T-helper 22 cell (primary cell): ENCODE results near the gene MTA1.

Source experiments
- DNase-seq: peaks from one replicate; pipeline ENCODE4 v3.0.0-alpha.2; 2020; ENCODE audit warnings: low read depth

MTA1 gene

DNA sequence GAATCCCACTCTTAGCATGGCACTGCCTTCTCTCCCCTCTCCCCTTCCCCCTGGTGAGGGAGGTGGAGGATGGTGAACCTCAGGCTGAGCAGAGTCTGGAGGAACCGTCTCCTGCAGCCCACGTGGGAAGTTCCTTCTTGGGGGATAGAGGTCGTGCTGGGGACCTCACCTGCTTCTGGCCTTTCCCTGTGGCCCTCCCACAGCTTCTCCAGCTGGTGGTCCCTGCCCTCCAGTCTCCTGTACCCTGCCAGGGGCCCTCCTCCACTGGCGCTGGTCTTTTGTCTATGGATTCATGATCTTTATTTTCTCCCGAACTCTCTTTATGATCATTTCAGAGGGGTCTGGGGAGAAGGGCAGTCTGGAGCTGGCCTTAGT is 9.0 kb upstream of the MTA1 start:
- DNase-seq, result no peak

DNA sequence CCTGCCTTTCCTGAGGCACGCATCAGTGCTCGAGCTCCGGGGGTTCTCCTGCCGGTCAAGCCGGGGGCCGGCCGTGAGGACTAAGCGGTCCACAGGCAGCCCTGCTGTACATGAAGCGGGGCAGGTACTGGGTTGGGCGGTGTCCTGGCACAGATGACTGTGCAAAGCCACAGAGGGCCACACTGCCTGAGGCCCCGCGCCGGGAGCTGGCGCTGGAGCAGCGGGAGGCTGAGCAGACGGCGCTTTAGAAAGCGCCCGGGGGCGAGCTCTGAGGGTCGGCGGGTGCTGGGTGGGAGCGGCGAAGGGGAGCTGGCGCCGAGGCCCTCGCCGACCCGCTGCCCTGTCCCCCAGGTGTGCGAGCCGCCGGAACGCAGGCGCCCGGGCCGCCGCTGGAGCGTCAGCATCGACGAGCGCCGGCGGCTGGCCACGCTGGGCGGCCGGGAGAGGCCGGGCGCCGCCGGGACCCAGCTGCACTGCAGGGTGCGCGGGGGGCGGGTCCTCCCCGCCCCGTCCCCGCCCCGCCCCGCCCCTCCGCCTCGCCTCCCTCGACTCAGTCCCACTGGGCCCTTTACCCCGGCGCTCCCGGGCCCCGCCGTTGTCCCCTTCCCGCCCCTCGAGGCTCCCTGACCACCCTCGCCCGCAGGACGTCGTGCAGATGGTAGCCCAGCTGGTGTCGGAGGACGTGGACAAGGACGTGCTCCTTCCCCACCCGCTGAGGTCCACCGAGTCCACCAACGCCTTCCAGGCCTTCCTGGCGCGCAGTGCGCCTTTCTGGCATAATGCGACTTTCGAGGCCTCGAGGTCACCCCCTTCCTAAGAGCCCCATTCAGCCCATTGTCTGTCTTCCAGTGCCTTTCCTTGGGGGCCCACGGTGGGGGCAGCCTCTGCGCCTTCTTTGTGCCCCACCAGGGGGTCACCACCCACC is 8.3 kb upstream of the MTA1 start:
- DNase-seq, result no peak

DNA sequence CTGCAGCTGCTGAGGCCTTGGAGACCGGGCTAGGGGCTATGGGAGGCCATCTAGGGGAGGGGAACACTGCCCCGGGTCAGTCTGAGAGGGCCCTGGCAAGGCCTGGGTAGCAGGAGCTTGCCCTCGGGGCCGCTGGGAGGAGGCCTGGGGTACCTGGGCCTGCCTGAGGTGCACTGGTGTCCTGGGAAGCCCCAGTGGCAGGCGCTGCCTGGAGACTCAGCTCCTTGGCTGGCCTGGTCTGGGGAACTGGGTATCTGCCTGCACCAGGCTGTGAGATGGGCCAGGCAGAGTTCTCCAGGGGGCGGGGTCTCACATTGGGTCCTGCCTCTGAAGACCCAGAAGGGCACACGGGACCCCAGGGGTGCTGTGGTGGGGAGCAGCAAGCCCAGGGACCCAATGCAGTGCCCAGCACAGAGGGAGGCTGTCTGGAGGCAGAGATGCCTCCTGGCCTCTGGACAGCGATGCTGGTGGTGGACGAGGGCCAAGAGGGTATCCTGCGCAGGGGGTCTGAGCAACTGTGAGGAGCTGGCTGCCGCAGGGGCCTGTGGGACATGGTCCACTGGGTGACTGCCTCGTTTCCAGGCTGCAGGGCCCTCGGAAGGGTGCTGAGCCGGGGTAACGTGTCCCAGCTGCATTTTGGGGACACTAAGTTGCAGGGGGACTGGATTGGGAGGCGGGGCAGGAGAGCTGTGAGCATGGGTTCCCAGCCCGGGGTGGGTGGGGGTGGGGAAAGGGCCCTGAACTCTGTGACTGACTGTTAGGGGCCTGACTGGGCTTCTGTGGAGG is 7.4 kb upstream of the MTA1 start:
- DNase-seq, result no peak

DNA sequence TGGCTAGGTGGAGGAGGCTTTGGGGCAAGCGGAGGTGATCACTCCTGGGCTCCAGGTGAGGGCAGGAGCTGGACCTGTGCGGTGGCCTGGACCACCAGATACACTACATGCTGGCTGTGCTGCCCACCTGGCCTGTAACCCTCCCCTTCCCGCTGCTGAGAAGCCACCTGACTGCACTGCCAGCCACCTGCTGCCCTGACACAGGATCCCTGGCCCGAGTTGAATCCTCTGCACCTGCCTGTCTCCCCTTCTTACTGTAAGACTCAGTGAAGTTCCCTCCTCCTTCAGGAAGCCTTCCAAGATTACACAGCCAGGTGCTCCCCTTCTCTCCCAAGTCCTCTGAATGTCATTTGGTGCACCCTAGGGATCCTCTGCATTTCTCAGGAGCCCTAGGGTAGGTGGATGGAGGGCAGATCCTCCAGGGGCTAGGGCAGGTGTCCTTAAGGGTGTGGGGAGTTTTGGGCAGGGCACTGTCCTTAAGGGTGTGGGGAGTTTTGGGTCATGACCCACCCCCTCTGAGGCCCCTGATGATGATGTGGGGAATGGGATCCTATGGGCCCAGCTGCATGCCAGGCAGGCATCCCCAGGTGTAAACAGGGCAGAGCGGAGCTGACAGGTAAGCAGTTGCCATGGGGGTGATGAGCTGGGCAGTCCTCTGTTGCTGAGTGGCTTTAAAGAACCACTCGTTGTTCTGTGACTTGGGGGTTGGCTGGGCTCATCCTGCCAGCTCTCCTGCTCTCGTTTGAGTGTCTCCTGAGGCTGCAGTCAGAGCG is 6.7 kb upstream of the MTA1 start:
- no peak for DNase-seq

DNA sequence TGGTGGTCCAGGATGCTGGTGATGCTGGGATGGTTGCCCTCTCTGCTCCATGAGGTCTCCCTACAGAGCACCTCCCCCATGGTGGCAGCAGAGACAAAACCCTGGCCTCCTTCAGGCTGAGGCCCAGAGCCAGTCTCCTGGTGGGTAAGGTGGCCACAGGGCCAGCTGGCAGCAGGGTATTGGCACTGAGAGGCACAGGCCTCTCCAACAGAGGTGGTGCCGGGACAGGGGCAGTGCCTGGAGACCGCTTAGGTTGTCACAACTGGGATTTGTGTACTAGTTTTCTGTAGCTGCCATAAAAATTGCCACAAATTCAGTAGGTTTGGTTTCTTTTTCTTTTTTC is 6.1 kb upstream of the MTA1 start:
- DNase-seq, result no peak

DNA sequence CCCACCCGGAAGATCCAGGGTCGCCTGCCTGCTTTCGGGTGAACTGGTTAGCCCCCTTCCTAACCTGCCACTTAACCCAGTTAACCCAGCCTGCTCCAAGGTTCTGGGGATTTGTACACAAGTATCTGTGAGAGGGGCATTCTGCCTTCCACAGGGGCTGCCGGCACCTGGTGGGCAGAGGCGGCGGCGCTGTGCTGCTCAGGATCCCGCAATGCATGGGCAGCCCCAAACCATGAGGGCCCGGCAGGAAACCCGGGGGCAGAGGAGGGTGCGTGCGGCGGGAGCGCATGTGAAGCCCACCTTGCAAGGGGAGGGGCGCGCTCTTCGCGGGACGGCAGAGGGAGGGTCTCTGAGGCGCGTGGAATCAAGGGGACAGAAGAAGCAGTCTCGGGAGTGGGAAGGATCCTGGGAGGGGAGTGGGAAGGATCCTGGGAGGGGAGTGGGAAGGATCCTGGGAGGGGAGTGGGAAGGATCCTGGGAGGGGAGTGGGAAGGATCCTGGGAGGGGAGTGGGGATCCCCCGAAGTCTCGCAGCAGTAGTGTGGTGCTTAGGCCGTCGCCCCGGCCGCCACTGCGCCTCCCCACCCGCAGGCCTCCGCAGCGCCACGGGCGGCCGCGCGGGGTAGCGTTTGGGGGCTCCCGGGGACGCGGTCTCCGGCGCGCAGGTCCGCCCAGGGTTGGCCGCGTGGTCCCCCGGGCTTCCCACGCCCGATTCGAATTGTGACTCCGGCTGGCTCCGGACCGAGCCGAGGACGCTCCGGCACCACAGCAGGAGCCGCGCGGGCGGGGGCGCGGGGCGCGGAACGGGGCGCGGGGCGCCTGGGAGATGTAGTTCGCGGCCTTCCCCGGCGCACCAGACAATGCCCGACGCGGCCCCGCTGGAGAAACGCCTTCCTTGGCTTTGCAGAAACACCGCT is 4.9 kb upstream of the MTA1 start:
- DNase-seq, result peak; percentile 39

DNA sequence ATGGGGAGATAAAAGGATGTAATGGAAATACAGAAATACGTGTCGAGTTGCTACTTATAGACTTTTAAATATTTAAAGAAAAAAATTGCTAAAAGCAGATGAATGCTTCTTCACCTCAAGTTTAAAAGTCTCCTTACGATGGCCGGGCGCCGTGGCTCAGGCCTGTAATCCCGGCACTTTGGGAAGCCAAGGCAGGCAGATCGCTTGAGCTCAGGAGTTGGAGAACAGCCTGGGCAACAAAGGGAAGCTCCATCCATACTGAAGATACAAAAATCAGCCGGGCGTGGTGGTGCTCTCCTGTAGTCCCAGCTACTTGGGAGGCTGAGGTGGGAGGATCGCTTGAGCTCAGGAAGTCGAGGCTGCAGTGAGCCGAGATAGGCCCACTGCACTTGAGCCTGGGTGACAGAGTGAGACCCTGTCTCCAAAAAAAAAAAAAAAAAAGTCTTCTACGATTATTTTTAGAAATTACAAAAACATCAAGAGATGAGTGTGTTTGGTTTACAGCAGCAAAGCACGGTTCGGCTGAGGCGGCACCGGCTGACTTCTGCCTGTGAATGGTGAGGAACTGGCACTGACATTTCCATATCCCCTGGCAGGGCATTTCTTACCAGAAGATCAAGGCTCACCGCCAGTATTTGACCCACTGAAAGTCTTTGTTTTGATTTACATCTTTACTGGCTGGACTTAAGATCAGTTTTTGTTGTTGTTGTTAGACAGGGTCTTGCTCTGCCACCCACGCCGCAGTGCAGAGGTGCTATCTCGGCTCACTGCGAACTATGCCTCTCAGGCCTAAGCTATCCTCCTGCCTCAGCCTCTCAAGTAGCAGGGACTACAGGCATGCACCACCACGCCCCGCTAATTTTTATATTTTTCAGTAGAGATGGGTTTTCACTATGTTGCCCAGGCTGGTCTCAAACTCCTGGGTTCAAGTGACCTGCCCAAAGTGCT is 3.9 kb upstream of the MTA1 start:
- no peak for DNase-seq

DNA sequence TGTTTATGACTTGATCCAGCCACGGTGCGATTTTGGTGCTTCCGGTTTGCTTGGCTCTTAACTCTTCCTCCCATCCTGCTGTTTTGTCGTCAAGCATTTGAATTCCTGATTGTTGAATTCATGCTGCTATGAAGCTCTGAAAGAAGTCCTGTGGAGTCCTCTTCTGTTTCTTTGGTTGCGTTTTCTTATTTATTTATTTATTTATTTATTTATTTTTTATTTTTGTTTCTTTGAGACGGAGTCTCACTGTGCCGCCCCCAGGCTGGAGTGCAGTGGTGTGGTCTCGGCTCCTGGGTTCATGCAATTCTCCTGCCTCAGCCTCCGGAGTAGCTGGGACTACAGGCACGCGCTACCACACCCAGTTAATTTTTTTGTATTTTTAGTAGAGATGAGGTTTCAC is 3.0 kb upstream of the MTA1 start:
- DNase-seq, result no peak

DNA sequence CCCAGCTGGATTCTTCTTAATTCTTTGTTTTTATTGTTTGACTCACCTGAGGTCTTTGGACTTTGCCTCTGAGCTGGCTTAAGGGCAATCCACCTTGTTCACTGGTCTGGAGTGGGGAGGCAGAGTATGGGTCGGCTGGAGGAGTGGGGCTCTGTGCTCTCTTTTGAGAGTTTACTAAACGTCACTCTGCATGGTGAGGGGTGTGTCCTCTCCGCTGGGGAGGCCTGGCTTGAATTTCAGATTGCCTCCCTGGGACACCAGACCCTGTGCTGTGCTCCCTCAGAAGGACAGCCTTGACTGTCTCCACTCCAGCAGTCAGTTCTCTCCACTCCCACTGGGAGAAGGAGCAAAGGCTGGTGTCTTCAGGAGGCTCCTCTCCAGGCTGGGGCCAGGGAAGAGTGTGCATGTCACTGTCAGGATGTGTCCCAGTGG is 1.9 kb upstream of the MTA1 start:
- no peak for DNase-seq

DNA sequence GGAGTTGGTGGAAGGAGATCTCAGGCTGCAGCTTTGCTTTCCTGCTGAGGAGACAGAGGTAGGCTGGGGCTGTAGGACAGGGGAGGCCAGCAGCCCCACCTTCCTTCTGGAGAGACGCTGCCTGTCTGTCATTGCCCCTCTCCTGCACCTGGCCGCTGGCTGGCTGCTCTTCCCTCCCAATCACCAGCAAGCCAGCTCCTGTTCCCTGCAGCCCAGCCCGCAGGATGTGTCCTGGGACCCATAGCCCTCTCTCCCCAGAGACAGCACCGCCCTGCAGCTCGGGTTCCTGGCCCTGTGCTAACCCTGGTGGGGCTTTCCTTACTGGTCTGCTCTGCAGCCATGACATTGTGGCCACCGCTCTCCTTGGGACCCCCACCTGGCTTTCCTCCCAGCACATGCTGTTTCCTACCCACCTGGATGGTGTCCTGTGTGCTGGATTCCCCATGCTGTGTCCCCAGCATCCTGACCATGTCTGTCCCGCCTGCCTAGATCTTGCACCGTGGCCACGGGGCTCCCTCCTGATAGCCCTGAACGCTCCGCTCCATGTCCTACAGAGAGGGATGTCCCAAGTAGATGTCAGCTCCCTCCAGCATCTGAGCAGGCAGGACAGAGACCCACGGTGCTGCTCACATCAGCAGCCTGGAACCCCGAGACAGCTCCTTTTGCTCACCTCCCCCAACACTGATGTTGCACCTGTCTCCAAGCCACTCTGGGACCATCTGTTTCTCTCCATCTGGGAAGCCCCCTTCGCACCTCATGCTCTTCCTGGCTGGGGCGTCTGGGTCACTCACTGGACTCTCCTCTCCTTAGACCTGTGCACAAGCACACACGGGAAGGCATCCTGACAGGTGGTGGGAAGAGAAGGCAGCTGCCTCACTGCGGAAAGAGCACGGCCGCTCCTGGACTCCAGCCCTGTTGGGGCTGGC is 1.1 kb upstream of the MTA1 start:
- DNase-seq, result no peak

DNA sequence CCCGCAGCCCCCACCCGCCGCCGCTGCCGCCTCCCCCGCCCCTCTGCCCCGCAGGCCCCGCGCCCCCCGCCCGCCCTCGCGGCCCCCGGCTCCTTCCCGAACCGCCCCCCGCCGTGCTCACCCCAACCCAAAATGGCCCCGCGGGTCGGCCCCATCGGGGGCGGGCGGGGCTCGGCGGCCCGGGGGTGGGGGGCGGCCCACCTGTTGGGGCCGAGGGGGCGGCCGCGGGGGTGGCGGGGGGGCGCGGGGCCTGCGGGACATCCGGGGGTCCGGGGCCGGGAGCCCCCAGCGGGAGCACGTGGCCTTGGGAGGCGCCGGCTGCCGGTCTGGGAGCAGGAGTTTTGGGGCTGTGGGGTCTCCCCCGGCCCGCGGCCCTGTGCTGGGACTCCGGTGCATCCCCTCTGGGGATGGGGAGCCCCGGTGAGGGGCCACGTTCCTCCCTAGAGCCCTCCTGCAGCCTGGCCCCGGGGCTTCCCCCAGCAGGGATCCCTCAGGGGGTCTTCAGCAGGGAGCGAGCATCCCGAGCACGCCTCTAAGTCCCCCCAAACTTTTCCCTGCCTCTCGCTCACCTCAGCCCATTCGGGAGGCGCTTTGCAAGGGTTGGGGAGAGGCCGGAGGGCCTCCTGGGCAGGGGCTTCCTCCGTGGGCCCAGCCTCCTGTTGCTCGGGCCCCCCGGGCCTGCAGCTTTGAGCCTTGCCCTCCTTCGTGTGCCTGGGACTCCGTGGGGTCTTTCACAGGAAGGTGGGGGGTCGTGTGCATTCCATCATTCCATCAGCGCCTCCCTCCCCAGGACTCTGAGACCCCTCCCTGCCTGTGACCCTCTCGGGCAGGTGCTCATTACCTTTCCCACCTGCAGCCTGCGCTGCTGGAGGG is 710 bp downstream of the MTA1 start:
- DNase-seq, result no peak

DNA sequence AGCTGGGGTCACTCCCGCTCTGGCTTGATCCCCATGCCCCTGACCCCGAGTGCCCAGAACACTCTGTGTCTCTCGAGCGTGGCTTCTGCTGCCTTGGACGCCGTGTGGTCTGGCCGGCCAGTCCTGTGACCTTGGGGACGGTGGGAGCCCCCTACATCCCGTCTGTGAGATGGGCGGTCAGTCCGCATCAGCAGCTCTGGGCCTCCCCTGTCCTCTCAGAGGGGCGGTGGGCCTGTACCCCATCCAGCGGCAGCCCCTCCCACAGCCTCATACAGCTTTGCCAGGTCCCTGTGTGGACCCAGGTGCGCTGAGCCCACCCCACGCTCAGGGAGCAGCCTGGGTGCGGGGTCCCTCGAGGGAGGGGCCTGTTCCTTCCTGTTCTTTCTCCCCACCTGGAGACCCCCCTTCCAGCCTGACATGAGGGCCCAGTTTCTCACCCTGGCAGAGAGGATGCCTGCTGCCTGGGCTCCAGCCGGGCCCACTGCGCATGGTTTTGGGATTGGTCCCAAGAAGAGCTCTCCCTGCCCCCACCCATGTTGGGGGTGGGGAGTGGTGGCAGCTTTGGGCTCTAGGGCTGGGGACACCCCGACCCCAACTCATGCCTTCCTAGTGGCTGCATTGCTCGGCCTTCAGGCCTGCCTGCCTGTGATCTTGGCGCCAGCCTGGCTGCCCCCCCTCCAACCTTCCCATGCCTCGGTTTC is 1.5 kb downstream of the MTA1 start:
- no peak for DNase-seq

DNA sequence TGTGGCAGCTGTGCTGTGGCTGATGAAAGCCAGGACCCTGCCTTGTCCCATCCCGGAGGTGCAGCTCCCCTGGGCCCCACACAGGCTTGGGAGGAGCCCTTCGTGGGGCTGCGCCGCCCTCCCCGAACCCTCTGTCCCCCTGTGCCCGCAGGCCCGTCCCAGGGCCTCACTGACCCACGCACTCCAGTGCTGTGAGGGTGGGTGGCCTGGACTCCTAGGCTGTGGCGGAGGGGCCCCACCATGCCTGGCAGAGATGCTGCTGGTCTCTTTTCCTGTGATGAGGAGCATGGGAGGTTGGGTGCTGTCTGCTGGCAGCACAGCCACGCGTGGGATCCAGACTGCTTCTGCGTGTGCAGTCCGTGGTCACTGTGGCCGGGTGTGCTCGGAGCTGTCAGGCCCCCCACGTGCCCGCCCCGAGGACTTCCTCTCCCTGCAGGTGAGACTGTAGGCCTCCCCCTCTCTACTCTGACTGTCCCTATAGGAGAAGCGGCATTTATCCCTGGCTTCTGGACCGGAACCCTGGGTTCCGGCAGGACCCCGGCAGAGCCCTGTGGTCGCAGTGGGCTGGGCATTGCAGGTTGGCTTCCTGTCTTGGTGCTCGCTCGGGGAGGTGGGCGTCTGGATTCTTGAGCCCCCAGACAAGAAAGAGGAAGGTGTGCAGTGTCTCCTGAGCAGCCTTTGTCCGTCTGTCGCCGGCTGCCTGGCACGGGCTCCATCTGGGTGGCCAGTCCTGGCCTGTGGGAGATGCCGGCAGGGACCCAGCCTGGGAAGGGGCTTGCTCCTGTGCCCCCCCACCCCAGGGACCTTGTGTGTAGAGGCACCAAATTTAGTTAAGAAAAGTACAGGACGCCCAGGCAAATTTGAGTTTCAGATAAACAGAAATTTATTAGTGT is 2.3 kb downstream of the MTA1 start:
- DNase-seq, result no peak

DNA sequence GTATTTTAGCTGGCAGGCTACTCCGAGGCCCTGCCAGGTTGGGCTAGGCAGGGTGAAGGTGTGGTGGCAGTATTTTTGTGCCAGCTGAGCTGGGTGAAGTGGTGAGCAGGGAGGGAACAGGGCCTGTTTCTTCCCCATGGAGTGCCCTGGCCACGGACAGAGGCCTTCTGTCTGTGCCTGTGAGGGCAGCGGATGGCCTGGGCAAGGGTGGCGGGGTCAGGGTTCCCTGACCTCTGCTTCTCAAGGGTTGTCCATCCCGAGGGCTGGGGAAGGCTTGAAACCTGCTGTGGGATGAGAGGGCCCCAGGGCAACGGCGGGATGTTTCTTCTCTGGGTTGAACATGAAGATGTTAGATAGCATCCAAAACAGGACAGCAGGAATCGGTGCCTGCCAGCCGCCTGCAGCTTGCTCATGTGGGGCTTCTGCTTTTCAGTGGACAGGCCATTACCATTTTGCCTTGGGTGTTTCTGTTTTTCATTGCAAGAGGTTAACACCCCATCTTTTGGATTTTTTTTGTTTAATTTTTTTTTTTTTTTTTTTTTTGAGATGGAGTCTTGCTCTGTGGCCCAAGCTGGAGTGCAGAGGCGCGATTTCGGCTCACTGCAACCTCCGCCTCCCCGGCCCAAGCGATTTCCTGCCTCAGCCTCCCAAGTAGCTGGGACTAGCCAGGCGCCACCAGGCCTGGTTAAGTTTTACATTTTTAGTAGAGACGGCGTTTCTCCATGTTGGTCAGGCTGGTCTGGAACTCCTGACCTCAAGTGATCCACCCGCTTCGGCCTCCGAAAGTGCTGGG is 3.3 kb downstream of the MTA1 start:
- no peak for DNase-seq

DNA sequence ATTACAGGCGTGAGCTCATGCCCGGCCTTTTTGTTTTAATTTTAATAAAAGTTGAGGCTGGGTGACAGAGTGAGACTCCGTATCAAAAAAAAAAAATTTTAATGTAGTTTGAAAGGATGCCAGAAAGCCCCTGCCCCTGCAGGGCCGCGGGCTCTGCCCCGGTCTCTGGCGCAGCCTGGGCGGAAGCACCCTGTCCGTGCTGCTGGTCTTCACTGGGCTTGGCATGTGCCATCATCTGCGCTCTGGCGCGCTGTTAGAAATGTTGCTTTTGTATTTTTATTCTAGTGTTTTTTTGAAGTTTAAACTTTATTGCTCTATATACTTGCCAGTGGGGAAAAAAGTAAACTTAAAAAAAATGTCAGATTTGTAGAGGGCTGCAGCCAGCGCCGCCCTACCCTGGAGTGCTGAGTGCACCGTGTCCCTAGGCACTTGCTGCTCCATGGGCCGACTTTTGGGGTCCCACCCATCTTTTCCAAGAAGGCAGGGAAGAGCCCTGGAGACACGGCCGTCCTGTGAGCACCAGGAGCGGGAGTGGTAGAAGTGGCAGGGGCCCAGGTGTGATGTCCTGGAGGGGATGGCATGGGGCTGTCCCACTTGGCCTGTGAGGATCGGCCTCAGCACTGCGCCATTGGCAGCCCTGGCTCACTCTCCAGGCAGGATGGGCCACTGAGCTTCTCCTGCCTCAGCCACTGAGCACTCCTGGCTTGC is 4.0 kb downstream of the MTA1 start:
- no peak for DNase-seq
